Caco-2 (cell line): ENCODE results near the gene MEGF9. TPM values are rescaled to one million over a fixed set of nuclear protein-coding genes. Genes with fewer than 3 reads are reported as not detected.

ENCODE experiments used
- BruUV-seq: library from RNA; stranded (reverse); fragments of 400-500 nt; replicated peaks from 2 replicates; lab custom pipeline; 2021; lab: Mats Ljungman, UMichigan
- CTCF ChIA-PET: fragments of 300-600 bp; sonication (Branson Sonifier 250); formaldehyde crosslinking; loops from one replicate; lab custom pipeline; 2022; ENCODE audit warnings: antibody characterized with exemption; lab: Charles Lee
- POLR2A ChIA-PET: fragments of 300-600 bp; sonication (Branson Sonifier 250); formaldehyde crosslinking; loops from one replicate; lab custom pipeline; 2022; ENCODE audit warnings: antibody characterized with exemption; lab: Charles Lee
- DNase-seq, 2 experiments: peaks; one replicate each; pipeline versions ENCODE4 v3.0.0 to v3.0.0-alpha.2; 2020 to 2022
- H3K27me3 ChIP-seq: replicated peaks from 2 replicates; pipeline ENCODE4 v1.6.0; 2011; ENCODE audit warnings: low read length; ENCODE audit not compliant: control insufficient read depth, insufficient read depth
- H3K36me3 ChIP-seq: 2 replicates; pipeline ENCODE4 v1.5.1; 2011; ENCODE audit warnings: low read length; ENCODE audit not compliant: control insufficient read depth, insufficient read depth
- H3K4me1 ChIP-seq: fragments of 250-450 bp; sonication (Bioruptor Pico); 2 replicates; pipeline ENCODE4 v1.5.1; 2020; ENCODE audit warnings: mild to moderate bottlenecking
- H3K4me3 ChIP-seq: 2 replicates; pipeline ENCODE4 v1.5.1; 2011; ENCODE audit warnings: low read depth, mild to moderate bottlenecking, control low read depth, low read length
- H3K9me3 ChIP-seq: fragments of 250-450 bp; sonication (Bioruptor Pico); 2 replicates; pipeline ENCODE4 v1.5.1; 2020; ENCODE audit warnings: mild to moderate bottlenecking, moderate library complexity
- H3K27ac Mint-ChIP-seq: one replicate; pipeline ENCODE4 v1.8.0; 2022; ENCODE audit warnings: mixed read lengths; ENCODE audit not compliant: unreplicated experiment
- H3K27me3 Mint-ChIP-seq: one replicate; pipeline ENCODE4 v1.8.0; 2022; ENCODE audit warnings: mixed read lengths; ENCODE audit not compliant: insufficient read depth, unreplicated experiment
- H3K36me3 Mint-ChIP-seq: one replicate; pipeline ENCODE4 v1.8.0; 2022; ENCODE audit warnings: mild to moderate bottlenecking, mixed read lengths; ENCODE audit not compliant: insufficient read depth, unreplicated experiment
- H3K4me1 Mint-ChIP-seq: one replicate; pipeline ENCODE4 v1.8.0; 2022; ENCODE audit warnings: low read depth, mixed read lengths; ENCODE audit not compliant: unreplicated experiment
- H3K4me3 Mint-ChIP-seq: one replicate; pipeline ENCODE4 v1.8.0; 2022; ENCODE audit warnings: mild to moderate bottlenecking, moderate library complexity, mixed read lengths; ENCODE audit not compliant: unreplicated experiment
- H3K9me3 Mint-ChIP-seq: one replicate; pipeline ENCODE4 v1.8.0; 2022; ENCODE audit warnings: mixed read lengths; ENCODE audit not compliant: unreplicated experiment
- intact Hi-C: fragments of 100-400 bp; cut with micrococcal nuclease; formaldehyde crosslinking; loops from one replicate; pipeline ENCODE4 v1.10.0; 2022; ENCODE audit not compliant: unreplicated experiment
- total RNA-seq: library from RNA; stranded (reverse); gene quantifications from 2 replicates; pipeline ENCODE4 v1.2.3, GENCODE V29; 2022
- TF ChIP-seq, protein P1 (sequence below), 2 experiments: fragments of 200-600 bp in 1 of 2; IDR thresholded peaks; 1 replicate in 1 of 2; 2 replicates in 1 of 2; pipeline versions ENCODE4 v1.5.1 to v1.8.0; 2011 to 2022; ENCODE audit warnings: antibody characterized with exemption in 1 of 2, control low read depth in 1 of 2, inconsistent platforms in 1 of 2, low read depth in 1 of 2, low read length in 1 of 2, mild to moderate bottlenecking in 1 of 2, moderate library complexity in 1 of 2; ENCODE audit not compliant: insufficient read depth in 1 of 2, severe bottlenecking in 1 of 2, unreplicated experiment in 1 of 2

The MEGF9 gene
- total RNA-seq, 1 experiment from 2014 or later, result 2.9 TPM

DNA sequence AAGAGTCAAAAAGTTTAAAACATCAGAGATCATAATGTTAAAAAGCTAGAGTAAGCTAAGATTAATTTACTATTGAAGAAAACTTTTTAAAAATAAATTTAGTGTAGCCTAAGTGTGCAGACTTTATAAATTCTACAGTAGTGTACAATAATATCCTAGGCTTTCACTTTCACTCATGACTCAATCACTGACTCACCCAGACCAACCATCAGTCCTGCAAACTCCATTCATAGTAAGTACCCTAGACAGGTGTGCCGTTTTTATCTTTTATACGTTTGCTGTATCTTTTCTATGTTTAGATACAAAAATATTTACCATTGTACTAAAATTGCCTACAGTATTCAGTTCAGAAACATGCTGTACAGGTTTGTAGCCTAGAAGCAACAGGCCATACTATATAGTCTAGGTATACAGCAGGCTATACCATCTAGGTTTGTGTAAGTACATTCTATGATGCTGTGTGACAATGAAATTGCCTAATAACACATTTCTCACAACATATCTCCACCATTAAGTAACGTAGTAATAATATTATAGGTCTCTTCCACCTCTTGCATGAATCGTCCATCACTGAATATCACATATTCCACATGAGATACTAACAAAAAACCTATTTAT lies 59.2 kb downstream of the MEGF9 start:
- TF ChIP-seq, protein P1, sequence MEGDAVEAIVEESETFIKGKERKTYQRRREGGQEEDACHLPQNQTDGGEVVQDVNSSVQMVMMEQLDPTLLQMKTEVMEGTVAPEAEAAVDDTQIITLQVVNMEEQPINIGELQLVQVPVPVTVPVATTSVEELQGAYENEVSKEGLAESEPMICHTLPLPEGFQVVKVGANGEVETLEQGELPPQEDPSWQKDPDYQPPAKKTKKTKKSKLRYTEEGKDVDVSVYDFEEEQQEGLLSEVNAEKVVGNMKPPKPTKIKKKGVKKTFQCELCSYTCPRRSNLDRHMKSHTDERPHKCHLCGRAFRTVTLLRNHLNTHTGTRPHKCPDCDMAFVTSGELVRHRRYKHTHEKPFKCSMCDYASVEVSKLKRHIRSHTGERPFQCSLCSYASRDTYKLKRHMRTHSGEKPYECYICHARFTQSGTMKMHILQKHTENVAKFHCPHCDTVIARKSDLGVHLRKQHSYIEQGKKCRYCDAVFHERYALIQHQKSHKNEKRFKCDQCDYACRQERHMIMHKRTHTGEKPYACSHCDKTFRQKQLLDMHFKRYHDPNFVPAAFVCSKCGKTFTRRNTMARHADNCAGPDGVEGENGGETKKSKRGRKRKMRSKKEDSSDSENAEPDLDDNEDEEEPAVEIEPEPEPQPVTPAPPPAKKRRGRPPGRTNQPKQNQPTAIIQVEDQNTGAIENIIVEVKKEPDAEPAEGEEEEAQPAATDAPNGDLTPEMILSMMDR (IDR thresholded peaks at IDR 0.05; ENCODE audit: insufficient read depth in 1 of 2, low read depth in 1 of 2, low read length in 1 of 2, severe bottlenecking in 1 of 2, unreplicated experiment in 1 of 2), result no peak
- no peak overlapping the region for H3K27ac Mint-ChIP-seq
- Histone ChIP-seq H3K4me1 (no peaks in the 10 kb centered on the region), H3K36me3 (no peaks in the 10 kb centered on the region), H3K9me3 (no peaks in the 10 kb centered on the region), H3K4me3 (no peak overlapping the region), H3K27me3 (no peaks in the 10 kb centered on the region)
- BruUV-seq, result no TSS peak
- ChIA-PET CTCF (no interaction called here), POLR2A (no interaction called here)
- intact Hi-C loops, result no loop called here
- H3K27me3 Mint-ChIP-seq, result peaks cover 2% of the 10 kb centered on the region
- no peaks in the 10 kb centered on the region for H3K9me3 Mint-ChIP-seq
- DNase-seq, result no peak
- H3K36me3 Mint-ChIP-seq, result no peaks in the 10 kb centered on the region
- H3K4me1 Mint-ChIP-seq, result no peaks in the 10 kb centered on the region
- no peak overlapping the region for H3K4me3 Mint-ChIP-seq

- ChIA-PET CTCF (no interaction called here), POLR2A (no interaction called here)
- Mint-ChIP-seq H3K9me3 (no peaks in the 10 kb centered on the region), H3K36me3 (no peaks in the 10 kb centered on the region), H3K4me3 (no peak overlapping the region), H3K27ac (no peak overlapping the region), H3K27me3 (no peaks in the 10 kb centered on the region), H3K4me1 (no peaks in the 10 kb centered on the region)
- TF ChIP-seq, protein P1 (IDR thresholded peaks at IDR 0.05; ENCODE audit: insufficient read depth in 1 of 2, low read depth in 1 of 2, low read length in 1 of 2, severe bottlenecking in 1 of 2, unreplicated experiment in 1 of 2), result no peak
- Histone ChIP-seq H3K4me1 (no peaks in the 10 kb centered on the region), H3K9me3 (no peaks in the 10 kb centered on the region), H3K36me3 (no peaks in the 10 kb centered on the region), H3K4me3 (no peak overlapping the region), H3K27me3 (no peaks in the 10 kb centered on the region)
- no peak for DNase-seq
- BruUV-seq, result no TSS peak
- intact Hi-C loops, result no loop called here
Measured at GRCh38 chr9:120654272-120654671, 60.0 kb downstream of the MEGF9 start.

DNA sequence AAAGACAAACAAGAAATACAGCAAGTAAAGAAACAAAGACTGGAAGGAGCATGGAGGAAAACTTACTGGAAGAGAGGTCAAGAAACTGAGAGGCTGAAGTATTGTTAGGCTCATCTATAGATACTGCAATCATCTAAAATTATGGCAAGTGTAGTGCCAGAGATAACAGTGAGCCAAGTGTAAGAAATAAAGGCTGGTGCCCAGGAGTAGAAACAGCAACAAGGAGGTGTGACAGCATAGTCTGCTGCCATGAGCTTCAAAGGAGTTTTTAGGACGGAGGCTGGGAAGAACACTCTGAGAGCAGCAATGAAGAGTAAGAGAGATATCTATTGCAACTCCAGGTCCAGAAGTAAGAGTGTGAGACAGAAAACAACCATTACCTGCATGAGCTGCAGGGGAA lies 60.5 kb downstream of the MEGF9 start:
- no peaks in the 10 kb centered on the region for H3K9me3 Mint-ChIP-seq
- H3K27ac Mint-ChIP-seq, result no peak overlapping the region
- Histone ChIP-seq H3K36me3 (no peaks in the 10 kb centered on the region), H3K4me1 (no peaks in the 10 kb centered on the region), H3K9me3 (no peaks in the 10 kb centered on the region), H3K27me3 (no peaks in the 10 kb centered on the region), H3K4me3 (no peak overlapping the region)
- no peak overlapping the region for H3K4me3 Mint-ChIP-seq
- TF ChIP-seq, protein P1 (IDR thresholded peaks at IDR 0.05; ENCODE audit: insufficient read depth in 1 of 2, low read depth in 1 of 2, low read length in 1 of 2, severe bottlenecking in 1 of 2, unreplicated experiment in 1 of 2), result no peak
- no peak for DNase-seq
- no peaks in the 10 kb centered on the region for H3K4me1 Mint-ChIP-seq
- intact Hi-C loops, result no loop called here
- H3K27me3 Mint-ChIP-seq, result no peaks in the 10 kb centered on the region
- no TSS peak for BruUV-seq
- no peaks in the 10 kb centered on the region for H3K36me3 Mint-ChIP-seq
- ChIA-PET POLR2A (no interaction called here), CTCF (no interaction called here)
